ENCODE data around the gene MOV10L1. TPM values are rescaled to one million over a fixed set of nuclear protein-coding genes. Genes with fewer than 3 reads are reported as not detected.
"Not testable (repeated sequence)": the region's sequence is repeated elsewhere in the genome, so short reads cannot be mapped to it uniquely, and the experiment has no call there.

MOV10L1 gene
- total RNA-seq, 1 donor = 0.36 TPM

GRCh38 chr22:50145721-50146438, 56.1 kb downstream of the MOV10L1 start:
- no peak for TF ChIP-seq CTCF (IDR thresholded peaks at IDR 0.05; ENCODE audit: extremely low read depth, low read depth, low read length)
- Histone ChIP-seq H3K27me3 (ENCODE audit: insufficient read depth, low read length) (peaks cover 18% of the 10 kb centered on the region), H4K20me1 (ENCODE audit: insufficient read depth, low read length) (no peaks in the 10 kb centered on the region), H3K4me1 (ENCODE audit: insufficient read depth, low read length) (no peaks in the 10 kb centered on the region), H3K4me2 (ENCODE audit: insufficient read depth, low read length) (no peak overlapping the region), H3K4me3 (ENCODE audit: insufficient read depth, low read length) (no peak overlapping the region), H3K27ac (ENCODE audit: low read depth, low read length) (no peak overlapping the region), H3K9me3 (ENCODE audit: low read depth, low read length) (no peaks in the 10 kb centered on the region), H2AFZ (ENCODE audit: low read length) (no peak overlapping the region), H3K79me2 (ENCODE audit: insufficient read depth, low read length) (no peaks in the 10 kb centered on the region), H3K36me3 (ENCODE audit: insufficient read depth, low read length) (no peaks in the 10 kb centered on the region)
- peak; percentile 57 for DNase-seq (ENCODE audit: insufficient read length, low spot score, missing footprints)

- DNase-seq (ENCODE audit: insufficient read length, low spot score, missing footprints) = peak; percentile 98
- peak; percentile 98 for TF ChIP-seq CTCF (IDR thresholded peaks at IDR 0.05; ENCODE audit: extremely low read depth, low read depth, low read length)
- H2AFZ ChIP-seq (ENCODE audit: low read length) = no peak overlapping the region
- H3K27ac ChIP-seq (ENCODE audit: low read depth, low read length) = no peak overlapping the region
- H3K4me3 ChIP-seq (ENCODE audit: insufficient read depth, low read length) = no peak overlapping the region
- H3K36me3 ChIP-seq (ENCODE audit: insufficient read depth, low read length) = no peaks in the 10 kb centered on the region
- H3K4me2 ChIP-seq (ENCODE audit: insufficient read depth, low read length) = no peak overlapping the region
- H4K20me1 ChIP-seq (ENCODE audit: insufficient read depth, low read length) = no peaks in the 10 kb centered on the region
- no peaks in the 10 kb centered on the region for H3K79me2 ChIP-seq (ENCODE audit: insufficient read depth, low read length)
- peaks cover 18% of the 10 kb centered on the region for H3K27me3 ChIP-seq (ENCODE audit: insufficient read depth, low read length)
- no peaks in the 10 kb centered on the region for H3K4me1 ChIP-seq (ENCODE audit: insufficient read depth, low read length)
- H3K9me3 ChIP-seq (ENCODE audit: low read depth, low read length) = no peaks in the 10 kb centered on the region
Observed at GRCh38 chr22:50146439-50147238, 56.8 kb downstream of the MOV10L1 start.

GRCh38 chr22:50147258-50148165, 57.7 kb downstream of the MOV10L1 start:
- not testable (repeated sequence) for H3K36me3 ChIP-seq (ENCODE audit: insufficient read depth, low read length); H3K4me2 ChIP-seq (ENCODE audit: insufficient read depth, low read length); H3K79me2 ChIP-seq (ENCODE audit: insufficient read depth, low read length)

GRCh38 chr22:50148166-50148500, 58.3 kb downstream of the MOV10L1 start:
- Histone ChIP-seq H3K27me3 (ENCODE audit: insufficient read depth, low read length) (peaks cover 11% of the 10 kb centered on the region), H3K79me2 (ENCODE audit: insufficient read depth, low read length) (no peaks in the 10 kb centered on the region), H3K4me1 (ENCODE audit: insufficient read depth, low read length) (no peaks in the 10 kb centered on the region), H4K20me1 (ENCODE audit: insufficient read depth, low read length) (no peaks in the 10 kb centered on the region), H3K4me2 (ENCODE audit: insufficient read depth, low read length) (no peak overlapping the region), H2AFZ (ENCODE audit: low read length) (no peak overlapping the region), H3K4me3 (ENCODE audit: insufficient read depth, low read length) (no peak overlapping the region), H3K9me3 (ENCODE audit: low read depth, low read length) (no peaks in the 10 kb centered on the region), H3K36me3 (ENCODE audit: insufficient read depth, low read length) (no peaks in the 10 kb centered on the region), H3K27ac (ENCODE audit: low read depth, low read length) (no peak overlapping the region)
- TF ChIP-seq CTCF (IDR thresholded peaks at IDR 0.05; ENCODE audit: extremely low read depth, low read depth, low read length) = no peak
- peak; percentile 11 for DNase-seq (ENCODE audit: insufficient read length, low spot score, missing footprints)

More at GRCh38 chr22:50147258-50148165, 57.7 kb downstream of the MOV10L1 start:
- H3K9me3 ChIP-seq (ENCODE audit: low read depth, low read length); H3K4me1 ChIP-seq (ENCODE audit: insufficient read depth, low read length); H4K20me1 ChIP-seq (ENCODE audit: insufficient read depth, low read length); H3K4me3 ChIP-seq (ENCODE audit: insufficient read depth, low read length); H2AFZ ChIP-seq (ENCODE audit: low read length); H3K27ac ChIP-seq (ENCODE audit: low read depth, low read length): not testable (repeated sequence)
- H3K27me3 ChIP-seq (ENCODE audit: insufficient read depth, low read length) = peaks cover 11% of the 10 kb centered on the region
- peak; percentile 50 for DNase-seq (ENCODE audit: insufficient read length, low spot score, missing footprints)
